Stomach (tissue), 4 donors: ENCODE results near the gene PABPN1.

Experiments used
- CTCF ChIP-seq, 7 experiments: fragments of 450-650 bp in 4 of 7; fragments of 200-600 bp in 3 of 7; sonication (generic) in 3 of 7; IDR thresholded peaks; one replicate each; pipeline ENCODE4 v1.5.1; 2016 to 2019; ENCODE audit warnings: antibody characterized with exemption in 7 of 7, control low read depth in 2 of 7, mild to moderate bottlenecking in 1 of 7
- POLR2A ChIP-seq, 4 donors: fragments of 450-650 bp; IDR thresholded peaks; one replicate each; pipeline ENCODE4 v1.6.1; 2016; ENCODE audit warnings: antibody characterized with exemption in 4 of 4, control low read depth in 2 of 4, mild to moderate bottlenecking in 1 of 4, moderate library complexity in 1 of 4
- POLR2AphosphoS5 ChIP-seq, 3 donors: sonication (generic); formaldehyde crosslinking; IDR thresholded peaks; one replicate each; pipeline ENCODE4 v1.6.1; 2016; ENCODE audit warnings: antibody characterized with exemption in 3 of 3

- TF ChIP-seq CTCF (IDR thresholded peaks at IDR 0.05): no peak
- no peak for TF ChIP-seq POLR2AphosphoS5 (IDR thresholded peaks at IDR 0.05)
- TF ChIP-seq POLR2A (IDR thresholded peaks at IDR 0.05): no peak
Measured at GRCh38 chr14:23364164-23365035, 43.1 kb downstream of the PABPN1 start.
